Activated CD8-positive, alpha-beta memory T cell treated with anti-CD3 and anti-CD28 coated beads, Interleukin-2, amount 50 U/mL, for 4 hours (primary cell): ENCODE results near the gene ITIH5.

Experiments
- DNase-seq: peaks from one replicate; pipeline ENCODE4 v3.0.0-alpha.2; 2020

Gene ITIH5

DNA sequence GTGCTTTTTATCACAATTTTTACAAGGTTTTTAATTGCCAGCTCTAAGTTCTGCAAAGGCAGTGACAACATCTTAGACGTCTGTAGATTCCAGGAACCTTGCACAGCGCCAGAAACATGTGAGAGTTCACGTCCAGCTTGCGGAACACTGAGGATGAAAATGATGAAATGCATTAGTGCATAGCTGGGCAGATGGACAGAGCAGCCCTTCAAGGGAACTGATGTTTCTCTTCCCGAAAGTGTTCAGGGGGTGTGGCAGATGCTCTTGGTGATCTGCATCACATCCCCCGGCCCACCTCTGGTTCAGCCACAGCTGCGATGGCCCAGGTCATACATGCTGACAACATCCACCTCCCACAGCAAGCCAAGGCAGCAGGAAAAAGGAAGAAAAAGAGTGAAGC lies 40.9 kb downstream of the ITIH5 start:
- no peak for DNase-seq

DNA sequence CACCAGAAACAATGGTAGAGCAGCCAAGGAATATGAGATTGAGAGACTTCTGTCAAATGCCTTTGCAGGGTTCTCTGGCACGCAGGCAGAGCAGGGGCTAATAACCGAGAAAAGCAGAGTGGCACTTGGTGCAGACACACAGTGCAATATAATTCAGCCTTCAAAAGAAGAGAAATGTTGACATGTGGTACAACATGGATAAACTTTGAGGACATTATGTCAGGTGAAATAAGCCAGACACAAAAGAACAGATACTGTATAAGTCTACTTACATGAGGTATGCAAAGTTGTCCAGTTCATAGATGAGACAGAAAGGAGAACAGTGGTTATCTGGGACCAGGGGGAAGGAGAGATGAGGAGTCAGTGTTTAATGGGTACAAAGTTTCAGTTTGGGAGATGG lies 41.8 kb downstream of the ITIH5 start:
- DNase-seq: no peak

DNA sequence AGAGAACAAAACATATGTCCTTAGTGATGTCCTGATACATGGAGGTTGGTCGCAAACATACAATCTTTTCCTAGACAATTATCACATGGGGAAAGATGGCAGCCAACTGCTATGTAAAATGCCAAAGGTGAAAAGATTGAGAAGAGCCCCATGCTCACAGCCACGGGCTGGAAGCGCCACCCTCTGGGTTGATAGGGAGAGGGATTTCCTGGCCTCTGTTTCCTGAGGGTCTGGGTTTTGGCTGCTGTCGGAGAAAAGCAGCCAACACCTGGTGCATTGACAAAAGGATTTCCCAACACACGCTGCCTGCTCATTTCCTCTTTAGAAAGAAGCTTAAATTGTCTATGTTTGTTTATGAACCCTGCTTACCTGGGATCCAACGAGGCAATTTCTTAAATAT lies 43.8 kb downstream of the ITIH5 start:
- DNase-seq: no peak

DNA sequence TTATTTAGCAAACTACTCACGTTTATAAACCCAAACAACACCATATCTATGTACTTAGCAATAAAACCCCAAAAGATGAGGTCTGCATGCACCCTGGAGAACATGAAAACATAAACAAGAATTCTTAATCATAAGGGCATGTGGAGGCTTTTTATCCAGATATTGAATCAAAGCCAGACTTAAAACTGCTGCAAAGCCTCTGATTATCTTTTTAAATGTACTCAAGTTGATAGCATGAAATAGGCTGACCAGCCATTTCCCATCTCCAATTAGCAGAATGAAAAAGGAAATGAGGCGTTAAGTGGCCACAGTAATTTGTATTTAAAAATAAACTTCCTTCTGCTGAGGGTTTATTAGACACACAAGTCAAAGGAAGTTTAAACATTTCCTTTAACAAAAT lies 48.3 kb downstream of the ITIH5 start:
- DNase-seq: no peak

DNA sequence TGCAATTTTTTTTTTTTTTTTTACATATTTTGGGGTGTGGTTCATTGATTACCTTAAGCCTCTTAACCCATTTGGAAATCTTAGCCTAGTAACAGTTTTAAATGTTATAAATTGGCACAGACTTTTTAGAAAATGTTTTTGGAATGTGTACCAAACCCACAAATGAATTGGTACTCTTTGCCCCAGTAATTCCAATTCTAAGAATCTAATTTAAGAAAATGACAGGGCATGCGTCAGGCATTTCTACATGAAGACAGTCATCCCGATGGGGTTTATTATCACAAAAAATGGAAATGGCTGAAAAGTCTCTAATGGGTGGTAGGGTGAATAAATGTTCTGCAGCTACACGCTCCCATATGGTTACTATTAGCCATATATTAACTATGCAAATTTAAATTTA lies 54.9 kb downstream of the ITIH5 start:
- DNase-seq: no peak

DNA sequence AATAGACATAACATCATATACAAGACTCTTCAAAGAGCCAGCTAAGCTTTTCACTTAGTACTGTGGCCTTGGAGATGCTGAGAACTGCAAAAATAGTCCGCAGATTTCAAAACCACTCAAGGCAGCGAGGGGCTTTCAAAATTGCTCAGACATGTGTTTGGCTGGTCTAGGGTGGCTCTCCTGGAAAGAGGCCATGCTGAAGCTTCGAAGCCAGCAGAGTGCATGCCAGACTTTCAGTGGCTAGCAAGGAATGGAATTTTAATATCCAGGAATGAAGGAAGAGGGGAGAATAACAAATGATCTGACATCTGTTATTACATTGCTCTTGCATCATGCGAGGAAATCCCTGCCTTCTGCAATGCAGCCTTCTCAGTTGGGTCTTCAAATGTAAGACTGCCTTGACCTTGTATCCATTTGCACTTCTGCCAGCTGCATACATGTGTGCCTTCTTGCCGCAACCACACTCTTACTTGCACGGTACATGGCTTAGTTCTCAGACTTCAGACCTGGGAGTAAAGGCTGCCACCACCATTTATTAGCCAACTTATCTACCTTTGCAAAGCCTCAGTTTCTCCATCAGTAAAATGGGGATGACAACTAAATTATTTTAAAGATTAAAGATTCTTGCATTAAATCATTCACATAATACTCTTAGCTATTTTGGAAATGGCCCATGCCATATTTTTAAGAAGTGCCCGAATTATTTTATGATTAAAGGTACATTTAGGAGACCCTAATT lies 55.9 kb downstream of the ITIH5 start:
- no peak for DNase-seq

DNA sequence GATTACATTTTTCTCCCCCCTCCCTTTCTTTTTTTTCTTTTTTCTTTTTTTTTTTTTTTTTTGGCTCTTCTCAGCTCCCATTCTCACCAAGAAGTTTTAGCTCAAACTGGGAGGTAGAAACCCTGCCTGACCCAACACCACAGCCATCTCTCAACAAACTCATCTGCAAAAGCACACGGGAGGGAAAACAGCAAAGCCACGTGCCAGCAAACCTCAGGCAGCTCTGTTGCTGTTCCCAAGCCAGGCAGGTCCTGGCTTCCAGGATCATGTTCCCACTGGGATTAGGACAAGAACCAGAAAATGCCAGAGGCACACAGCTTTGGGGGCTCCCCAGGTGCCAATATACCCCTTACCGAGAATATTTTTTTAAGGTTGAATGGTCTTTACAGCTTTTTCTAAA lies 56.7 kb downstream of the ITIH5 start:
- no peak for DNase-seq

DNA sequence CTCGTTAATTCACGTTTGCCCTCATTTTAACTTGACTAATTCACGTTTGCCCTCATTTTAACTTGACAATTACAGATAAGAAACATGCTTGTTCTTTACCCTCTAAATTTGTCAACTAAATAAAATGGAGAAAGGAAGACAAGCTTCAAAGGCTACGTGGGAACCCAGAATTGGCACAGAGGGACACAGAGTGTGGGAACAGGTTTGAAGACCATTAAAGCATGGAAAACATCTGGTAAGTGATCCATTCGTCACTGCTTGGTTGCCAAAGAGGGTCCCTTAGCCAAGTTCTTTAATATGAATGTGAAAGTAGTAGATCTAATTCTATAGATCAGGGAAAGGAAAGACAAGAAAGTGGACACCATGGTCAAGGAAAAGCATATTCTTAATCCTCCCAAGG lies 57.2 kb downstream of the ITIH5 start:
- DNase-seq: no peak

DNA sequence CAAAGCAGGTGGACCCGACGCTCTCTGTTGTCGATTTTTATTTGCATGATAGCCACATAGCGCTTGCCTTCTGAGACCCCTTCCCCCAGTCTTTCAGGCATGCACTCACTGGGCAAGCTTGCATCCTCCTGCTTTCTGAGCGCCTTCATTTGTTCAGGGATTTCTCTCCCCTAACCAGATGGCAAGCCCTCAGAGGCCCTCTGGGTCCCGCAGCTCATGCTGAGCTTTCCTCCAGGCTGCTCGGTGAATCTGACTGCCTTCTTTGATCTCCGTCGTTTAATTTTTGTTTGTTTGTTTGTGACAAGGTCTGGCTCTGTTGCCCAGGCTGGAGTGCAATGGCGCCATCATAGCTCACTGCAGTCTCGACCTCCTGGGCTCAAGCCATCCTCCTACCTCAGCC lies 58.8 kb downstream of the ITIH5 start:
- no peak for DNase-seq

DNA sequence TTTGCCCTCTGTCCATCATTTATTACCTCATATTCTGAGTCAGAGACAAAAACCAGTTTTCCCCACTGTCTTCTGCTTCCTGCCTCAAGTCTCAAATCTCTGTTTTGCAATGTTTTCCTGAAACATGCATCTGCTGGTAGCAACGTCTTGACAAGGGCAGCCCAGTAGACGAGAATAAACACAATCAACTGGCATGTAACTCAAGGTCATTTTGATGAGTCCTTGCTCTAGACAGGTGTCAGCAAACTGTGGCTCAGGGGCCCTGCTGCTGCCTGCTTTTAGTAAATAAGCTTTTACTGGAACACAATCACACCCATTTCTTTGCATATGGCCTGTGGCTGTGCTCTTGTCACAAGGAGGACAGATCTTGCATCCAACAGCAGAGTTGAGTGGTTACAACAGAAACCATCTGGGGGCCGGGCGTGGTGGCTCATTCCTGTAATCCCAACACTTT lies 59.8 kb downstream of the ITIH5 start:
- no peak for DNase-seq

DNA sequence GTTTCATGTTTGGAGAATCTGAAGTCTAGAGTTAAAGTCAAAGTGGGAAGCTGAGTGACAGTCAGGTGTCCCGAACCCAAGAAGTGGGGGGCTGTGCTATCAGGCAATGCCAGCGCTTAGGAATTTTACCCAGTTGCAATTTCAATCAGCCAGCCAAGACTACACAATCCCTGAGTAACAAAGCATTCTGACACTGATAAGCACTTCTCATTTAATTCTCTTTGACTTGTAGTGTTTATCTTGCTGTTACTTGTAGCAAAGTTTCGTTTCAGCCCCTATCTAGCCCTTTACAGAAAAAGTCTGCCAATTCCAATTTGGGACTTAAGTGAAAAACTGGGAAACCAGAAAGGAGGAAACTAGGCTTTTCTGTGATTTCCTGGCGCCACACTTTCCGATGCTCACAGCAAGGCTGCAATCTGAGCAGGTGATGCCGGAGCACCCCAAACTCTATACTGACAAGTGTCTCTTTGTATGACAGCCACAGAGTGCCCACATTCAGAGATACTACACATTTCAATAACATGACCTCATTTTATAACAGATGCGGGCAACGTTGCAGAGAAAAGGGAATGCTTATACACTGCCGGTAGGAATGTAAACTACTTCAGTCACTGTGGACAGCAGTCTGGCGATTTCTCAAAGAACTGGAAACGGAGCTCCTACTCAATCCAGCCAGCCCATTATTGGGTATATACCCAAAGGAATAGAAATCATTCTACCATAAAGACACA lies 61.0 kb downstream of the ITIH5 start:
- no peak for DNase-seq

DNA sequence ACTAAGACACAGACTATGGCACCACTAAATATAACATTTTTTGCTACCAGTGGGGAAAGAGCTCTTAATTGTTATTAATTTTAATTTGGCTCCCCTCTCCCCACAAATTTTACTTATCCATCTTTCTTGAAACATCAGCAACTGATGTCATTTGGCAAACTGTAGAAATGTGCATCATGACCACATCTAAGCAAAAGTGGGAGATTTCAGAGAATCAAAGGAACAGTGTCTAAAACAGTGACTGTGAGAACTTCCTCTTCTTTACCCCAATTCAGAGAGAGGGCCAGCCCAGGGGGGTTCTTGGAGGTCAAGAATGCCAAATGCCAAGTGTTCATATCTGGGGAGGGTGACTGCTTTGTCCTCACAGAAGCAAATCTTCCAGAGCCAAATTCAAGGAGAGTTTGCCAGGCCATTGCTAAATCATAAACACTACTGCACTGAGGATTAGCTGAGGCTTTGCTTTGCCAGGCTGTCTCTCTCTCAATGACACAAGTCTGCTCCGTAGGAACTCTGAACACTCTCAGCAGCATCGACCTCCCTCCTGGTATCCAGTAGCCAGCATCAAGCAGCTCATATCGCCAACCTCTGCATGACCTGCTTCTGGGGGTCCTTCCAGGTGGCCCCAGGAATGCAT lies 65.6 kb downstream of the ITIH5 start:
- no peak for DNase-seq

DNA sequence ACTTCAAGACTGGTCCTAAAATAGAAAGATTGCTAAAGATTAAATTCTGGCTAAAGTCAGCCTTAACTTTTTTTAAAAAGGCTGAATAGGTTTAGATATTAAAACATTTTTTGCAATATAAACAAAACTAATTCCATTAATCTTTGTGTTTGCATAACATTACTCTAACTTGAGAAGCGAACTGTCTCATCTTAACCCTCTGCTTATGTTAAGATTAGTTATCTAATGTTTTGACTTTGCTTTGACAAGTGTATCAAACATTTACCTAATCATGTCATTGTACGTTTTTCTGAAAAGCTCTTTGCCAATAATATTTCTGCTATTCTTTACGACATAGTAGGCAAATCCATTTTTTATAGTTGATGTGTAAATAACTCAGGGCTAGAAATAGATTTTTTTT lies 68.0 kb downstream of the ITIH5 start:
- no peak for DNase-seq

DNA sequence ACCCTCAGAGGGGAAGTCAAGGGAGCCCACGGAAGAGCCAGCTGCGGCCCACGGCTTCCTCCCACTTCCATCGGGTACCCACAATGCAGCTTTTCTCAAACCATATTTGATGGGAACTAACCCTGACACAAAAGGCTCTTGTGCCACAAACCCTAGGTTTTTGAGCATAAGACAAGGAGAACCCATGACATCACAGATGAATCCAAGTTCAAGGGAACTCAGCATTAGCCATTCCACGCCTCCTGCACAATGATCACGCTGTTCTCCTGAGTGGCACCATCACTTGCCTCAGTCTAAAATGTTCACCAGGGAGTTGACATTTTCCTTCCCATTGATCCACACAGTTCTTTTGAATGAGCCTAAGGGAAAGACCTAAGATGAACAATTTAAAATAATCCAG lies 70.4 kb downstream of the ITIH5 start:
- no peak for DNase-seq

DNA sequence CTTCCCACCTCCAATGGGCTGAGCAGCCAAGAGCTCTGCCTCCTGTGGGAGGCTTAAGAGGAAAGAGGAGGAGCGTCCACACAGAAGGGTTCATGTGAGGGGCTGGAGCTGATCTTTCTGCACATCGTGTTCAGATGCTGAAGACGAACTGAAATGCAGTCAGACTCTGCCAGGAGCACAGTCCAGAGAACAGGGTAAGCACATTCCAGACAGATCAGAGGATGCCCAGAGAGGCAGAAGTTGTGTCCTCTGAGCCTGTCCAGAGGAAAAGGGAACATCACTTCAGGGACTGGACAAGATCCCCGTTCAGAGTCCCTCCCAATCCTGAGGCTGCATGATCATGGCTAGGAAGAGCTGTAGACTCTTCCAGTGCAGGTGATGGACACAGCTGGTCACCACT lies 72.9 kb downstream of the ITIH5 start:
- DNase-seq: no peak

DNA sequence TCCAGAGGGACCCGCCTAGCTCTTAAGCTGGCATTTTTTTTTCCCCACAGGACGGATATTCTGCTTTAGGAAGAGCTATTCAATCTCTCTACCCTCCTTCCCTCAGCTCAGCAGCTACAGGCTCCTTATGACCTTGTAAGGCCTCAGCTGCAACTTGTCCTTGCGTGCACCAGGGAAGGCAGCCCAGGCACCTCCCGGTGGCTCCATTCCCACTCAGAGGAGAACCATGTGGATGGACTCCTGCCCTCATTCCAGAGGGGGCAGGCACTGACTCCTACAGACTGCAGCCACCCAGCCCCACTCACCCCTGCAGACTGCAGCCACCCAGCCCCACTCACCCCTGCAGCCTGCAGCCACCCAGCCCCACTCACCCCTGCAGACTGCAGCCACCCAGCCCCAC lies 73.7 kb downstream of the ITIH5 start:
- DNase-seq: no peak

DNA sequence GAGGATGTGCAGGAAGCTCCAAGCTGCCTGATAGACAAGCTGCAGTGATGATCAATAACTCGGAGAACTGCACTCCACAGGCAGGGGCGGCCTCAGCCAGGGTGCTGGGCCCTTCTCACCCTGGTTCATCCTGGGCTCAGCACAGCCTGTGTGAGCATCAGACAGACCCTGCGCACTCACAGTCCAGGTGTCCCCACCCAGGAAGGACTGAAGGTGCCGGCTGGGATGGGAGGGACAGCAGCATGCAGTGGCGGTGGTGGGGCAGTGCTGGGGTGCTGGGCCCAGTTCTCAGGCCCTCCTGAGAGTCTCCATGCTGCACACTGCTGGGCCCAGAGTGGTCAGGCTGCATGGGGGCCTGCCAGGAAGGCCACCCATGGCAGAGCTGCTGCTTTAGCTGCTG lies 74.1 kb downstream of the ITIH5 start:
- no peak for DNase-seq

DNA sequence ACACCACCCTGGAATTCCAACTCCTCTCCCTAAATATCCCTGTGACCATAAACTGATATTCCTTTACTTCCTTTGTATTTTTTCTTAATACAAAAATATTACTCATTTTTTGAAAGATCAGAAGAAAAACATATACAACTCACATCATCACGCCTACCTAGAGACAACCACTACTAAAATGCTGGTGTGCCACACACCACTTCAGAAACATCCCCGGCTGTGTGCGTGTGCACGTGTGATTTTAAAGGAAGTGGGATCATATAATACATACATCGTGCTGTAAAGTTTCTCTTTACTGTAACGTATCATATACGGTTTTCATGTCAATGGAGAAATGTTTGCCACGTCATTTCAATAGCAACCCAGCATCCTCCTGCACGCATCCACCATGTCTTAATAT lies 76.5 kb downstream of the ITIH5 start:
- DNase-seq: no peak

DNA sequence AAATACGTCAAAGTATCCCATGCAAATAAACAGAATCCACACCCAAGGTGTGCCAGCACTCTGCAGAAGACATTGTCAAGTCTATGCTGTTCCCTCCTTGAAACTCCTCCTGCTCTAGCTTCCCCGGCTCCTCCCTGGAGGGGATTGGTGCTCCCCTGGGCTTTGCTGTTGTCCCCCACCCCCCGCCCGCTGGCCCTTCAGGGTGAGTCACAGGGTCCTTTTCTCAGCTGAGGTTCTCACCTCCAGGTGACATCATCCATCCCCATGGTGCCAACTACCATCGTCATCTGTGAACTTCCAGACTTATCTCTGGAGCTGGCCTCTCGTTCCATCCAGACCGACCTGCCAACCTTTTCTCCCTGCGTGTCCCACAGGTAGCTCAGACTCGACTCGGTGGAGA lies 77.0 kb downstream of the ITIH5 start:
- DNase-seq: no peak

DNA sequence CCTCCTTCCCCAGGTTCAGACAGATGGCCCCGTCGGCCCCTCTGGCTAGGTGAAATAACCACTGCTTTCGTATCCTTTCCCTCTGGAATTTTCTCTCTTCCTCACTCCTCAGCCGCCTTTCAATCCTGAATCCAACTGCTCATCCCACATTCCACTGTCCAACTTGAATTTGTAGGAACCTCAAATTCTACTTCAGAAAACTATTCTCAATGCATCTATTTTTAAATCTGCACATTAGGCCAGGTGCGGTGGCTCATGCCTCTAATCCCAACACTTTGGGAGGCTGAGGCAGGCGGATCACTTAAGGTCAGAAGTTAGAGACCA lies 78.9 kb downstream of the ITIH5 start:
- no peak for DNase-seq

DNA sequence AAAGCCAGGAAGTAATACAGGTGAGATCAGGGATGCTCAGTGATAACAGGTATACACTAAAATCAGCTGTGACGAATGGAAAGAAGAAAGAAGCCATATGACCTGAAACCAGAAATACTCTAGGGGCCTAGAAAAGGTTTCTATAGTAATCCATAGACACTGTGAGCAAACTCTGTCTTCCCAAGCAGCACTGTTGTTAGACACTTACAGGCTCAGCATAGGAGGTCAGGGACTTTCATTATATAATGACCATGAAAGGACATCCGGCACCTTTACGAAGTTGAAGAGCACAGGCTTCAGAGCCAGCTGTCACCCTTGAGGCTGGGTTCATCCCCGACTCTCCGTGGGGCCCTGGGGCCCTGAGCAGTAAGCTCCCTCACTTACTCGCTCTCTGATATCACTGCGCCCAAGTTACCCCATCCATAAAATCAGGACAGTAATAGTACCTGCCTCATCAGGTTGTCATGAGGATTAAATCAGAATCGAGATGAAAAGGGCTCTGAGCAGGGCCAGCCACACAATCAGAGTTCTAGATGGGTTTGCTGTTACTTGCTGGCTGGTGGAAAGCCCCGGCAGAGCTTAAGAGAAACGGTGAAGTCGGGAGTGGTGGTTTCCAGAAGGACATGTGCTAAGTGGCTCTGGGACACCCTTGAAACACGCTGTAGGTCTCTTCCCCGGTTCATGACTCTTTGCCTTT lies 79.5 kb downstream of the ITIH5 start:
- no peak for DNase-seq

DNA sequence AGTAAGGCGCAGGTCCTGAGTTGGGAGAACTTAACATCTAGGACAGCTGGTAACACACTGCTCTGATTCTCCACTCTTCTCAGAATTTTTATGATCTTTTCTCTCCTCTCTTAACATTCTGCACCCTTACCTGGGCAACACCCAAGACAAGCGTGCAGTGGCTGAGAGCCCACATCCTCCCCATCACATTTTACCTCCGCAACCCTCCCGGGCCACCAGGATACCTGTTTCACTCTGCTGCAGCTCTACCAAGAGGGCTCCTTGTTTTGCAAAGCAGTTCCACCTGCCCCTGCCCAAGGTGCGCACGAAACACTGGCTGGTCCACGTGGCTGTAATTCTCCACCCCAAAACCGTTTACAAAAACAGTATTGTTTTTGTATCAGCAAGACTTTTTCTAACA lies 81.5 kb downstream of the ITIH5 start:
- DNase-seq: no peak

DNA sequence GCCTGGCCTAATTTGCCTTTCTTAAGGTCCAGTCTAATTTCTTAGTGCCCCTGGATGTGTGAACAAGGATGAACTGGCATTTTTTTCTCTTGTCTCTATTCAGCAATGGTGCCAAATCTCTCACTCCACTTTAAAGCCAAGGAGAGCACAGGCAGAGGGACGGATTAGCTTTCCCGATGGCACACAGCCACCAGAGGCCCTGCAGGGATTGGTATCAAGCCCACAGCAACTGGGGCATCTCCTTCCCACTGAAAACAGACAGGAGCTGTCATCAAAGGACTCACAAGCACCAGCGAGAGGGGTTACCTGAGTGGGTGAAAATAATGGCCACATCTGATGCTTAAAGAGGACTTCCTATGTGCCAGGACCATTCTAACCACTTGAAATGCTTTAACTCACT lies 83.1 kb downstream of the ITIH5 start:
- DNase-seq: no peak

DNA sequence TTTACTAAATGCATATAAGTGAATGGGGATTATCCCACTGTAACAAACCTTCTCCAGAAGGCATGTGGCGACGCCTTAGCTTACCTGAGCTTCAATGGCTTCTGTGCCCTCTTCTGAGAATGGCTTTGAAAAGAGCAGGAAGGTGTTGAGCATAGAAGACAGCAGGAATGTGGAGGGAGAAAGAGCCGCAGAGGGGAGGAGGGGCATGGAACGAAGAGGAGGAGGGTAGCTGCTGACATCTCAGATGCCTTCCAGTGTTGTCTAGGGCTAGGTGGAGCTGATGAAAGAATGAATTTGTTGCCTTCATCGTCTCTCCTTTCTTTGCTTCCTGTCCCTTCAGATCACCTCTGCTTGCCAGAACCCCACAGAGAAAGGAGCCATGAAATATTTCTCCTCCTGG lies 86.2 kb downstream of the ITIH5 start:
- no peak for DNase-seq
